Keratinocyte (primary cell): ENCODE results near the gene CTNNA2.

Experiments
- EZH2 ChIP-seq: IDR thresholded peaks from one replicate; pipeline ENCODE4 v1.6.1; 2012; ENCODE audit warnings: inconsistent platforms, mild to moderate bottlenecking, low read length, moderate library complexity
- TF ChIP-seq, protein P1 (sequence below), 3 experiments: IDR thresholded peaks in 1 of 3; conservative IDR thresholded peaks in 1 of 3; optimal IDR thresholded peaks in 1 of 3; 2 replicates in 2 of 3; 3 replicates in 1 of 3; pipeline versions ENCODE3 to v1.5.1; 2011; ENCODE audit warnings: low read length in 3 of 3, mild to moderate bottlenecking in 3 of 3, moderate library complexity in 2 of 3, control low read depth in 1 of 3, inconsistent platforms in 1 of 3; ENCODE audit not compliant: insufficient read depth in 2 of 3; ENCODE audit errors: extremely low read depth in 1 of 3

GRCh38 chr2:79984476-79984875, 471.6 kb downstream of the CTNNA2 start:
- TF ChIP-seq, protein P1, sequence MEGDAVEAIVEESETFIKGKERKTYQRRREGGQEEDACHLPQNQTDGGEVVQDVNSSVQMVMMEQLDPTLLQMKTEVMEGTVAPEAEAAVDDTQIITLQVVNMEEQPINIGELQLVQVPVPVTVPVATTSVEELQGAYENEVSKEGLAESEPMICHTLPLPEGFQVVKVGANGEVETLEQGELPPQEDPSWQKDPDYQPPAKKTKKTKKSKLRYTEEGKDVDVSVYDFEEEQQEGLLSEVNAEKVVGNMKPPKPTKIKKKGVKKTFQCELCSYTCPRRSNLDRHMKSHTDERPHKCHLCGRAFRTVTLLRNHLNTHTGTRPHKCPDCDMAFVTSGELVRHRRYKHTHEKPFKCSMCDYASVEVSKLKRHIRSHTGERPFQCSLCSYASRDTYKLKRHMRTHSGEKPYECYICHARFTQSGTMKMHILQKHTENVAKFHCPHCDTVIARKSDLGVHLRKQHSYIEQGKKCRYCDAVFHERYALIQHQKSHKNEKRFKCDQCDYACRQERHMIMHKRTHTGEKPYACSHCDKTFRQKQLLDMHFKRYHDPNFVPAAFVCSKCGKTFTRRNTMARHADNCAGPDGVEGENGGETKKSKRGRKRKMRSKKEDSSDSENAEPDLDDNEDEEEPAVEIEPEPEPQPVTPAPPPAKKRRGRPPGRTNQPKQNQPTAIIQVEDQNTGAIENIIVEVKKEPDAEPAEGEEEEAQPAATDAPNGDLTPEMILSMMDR (optimal IDR thresholded peaks at IDR 0.05 in 1 of 3, IDR thresholded peaks at IDR 0.05 in 1 of 3, conservative IDR thresholded peaks at IDR 0.05 in 1 of 3; ENCODE audit: extremely low read depth in 1 of 3, insufficient read depth in 2 of 3, low read length in 3 of 3): no peak
- TF ChIP-seq EZH2: no peak
